ENCODE results near the gene NUP210L. TPM values are rescaled to one million over a fixed set of nuclear protein-coding genes. Genes with fewer than 3 reads are reported as not detected.
"Not testable (repeated sequence)": the region's sequence is repeated elsewhere in the genome, so short reads cannot be mapped to it uniquely, and the experiment has no call there.

Gene NUP210L
- total RNA-seq, 1 experiment from 2014 or later: 0.10 TPM

DNA sequence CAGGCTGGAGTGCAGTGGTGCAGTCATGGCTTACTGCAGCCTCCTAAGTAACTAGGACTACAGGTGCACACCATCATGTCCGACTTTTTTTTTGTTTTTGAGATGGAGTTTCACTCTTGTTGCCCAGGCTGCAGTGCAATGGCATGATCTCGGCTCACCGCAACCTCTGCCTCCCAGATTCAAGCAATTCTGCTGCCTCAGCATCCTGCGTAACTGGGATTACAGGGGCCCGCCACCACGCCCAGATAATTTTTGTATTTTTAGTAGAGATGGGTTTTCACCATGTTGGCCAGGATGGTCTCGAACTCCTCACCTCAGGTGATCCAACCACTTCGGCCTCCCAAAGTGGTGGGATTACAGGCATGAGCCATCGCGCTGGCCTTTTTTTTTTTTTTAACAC lies 158.0 kb downstream of the NUP210L start:
- H3K27me3 ChIP-seq (ENCODE audit: insufficient read depth, low read length); intact Hi-C loops (cut with micrococcal nuclease); H2AFZ ChIP-seq (ENCODE audit: low read depth, low read length, poor library complexity, severe bottlenecking); CTCF ChIA-PET; DNase-seq (ENCODE audit: low read depth, low spot score); H3K9me2 ChIP-seq (ENCODE audit: insufficient read depth); H3K4me2 ChIP-seq (ENCODE audit: low read length); ATAC-seq; H3K9ac ChIP-seq (ENCODE audit: low read length); H3K9me3 ChIP-seq (ENCODE audit: control insufficient read depth in 1 of 2, insufficient read depth in 1 of 2, low read depth in 1 of 2, low read length in 2 of 2); BruUV-seq (replicated peaks); RAD21 ChIA-PET (ENCODE audit: low non-redundant PET in 1 of 2, low total read pairs in 2 of 2, uncharacterized antibody in 2 of 2, unreplicated experiment in 2 of 2); H3K27ac ChIP-seq (ENCODE audit: low read depth, low read length); H3K4me3 ChIP-seq (replicated peaks in 1 of 2; ENCODE audit: low read depth in 1 of 2, low read length in 2 of 2): not testable (repeated sequence)
- Histone ChIP-seq H4K20me1 (ENCODE audit: insufficient read depth) (peaks cover 11% of the 10 kb centered on the region; the same call in 1 of the 2 replicates), H3K36me3 (ENCODE audit: control insufficient read depth in 1 of 2, insufficient read depth in 2 of 2, low read length in 2 of 2) (peaks cover 11 to 22% of the 10 kb centered on the region in 2 experiments), H3K79me2 (ENCODE audit: insufficient read depth, low read length) (peaks cover 10% of the 10 kb centered on the region), H3K4me1 (ENCODE audit: control insufficient read depth in 1 of 2, insufficient read depth in 2 of 2, low read length in 2 of 2) (peaks cover 5 to 22% of the 10 kb centered on the region in 2 experiments)
- POLR2A ChIA-PET: interaction anchor here (0.7 kb wide), 1 partner anchor 10 kb away, joined by 3 read pairs; no protein-coding TSS in a partner anchor

DNA sequence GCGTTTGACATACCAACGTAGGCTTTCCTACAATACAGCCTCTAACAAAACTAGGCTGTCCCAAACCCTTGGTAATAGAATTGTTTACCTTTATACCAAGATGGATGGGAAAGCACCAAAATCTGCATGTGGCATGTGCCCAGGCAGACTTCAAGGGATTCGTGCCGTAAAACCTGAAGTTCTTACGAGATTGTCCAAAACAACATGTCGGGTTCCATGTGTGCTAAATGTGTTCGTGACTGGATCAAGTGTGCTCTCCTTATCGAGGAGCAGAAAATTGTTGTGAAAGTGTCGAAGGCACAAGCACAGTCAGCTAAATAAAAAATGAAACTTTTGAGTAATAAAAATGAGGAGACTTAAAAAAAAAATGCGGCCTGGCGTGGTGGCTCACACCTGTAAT lies 159.2 kb downstream of the NUP210L start:
- no peak for ATAC-seq
- H3K4me1 ChIP-seq (ENCODE audit: control insufficient read depth in 1 of 2, insufficient read depth in 2 of 2, low read length in 2 of 2): peaks cover 0 to 15% of the 10 kb centered on the region in 2 experiments; a peak in 3 of 4 replicates
- H3K9me2 ChIP-seq (ENCODE audit: insufficient read depth): no peaks in the 10 kb centered on the region
- RAD21 ChIA-PET (ENCODE audit: low non-redundant PET in 1 of 2, low total read pairs in 2 of 2, uncharacterized antibody in 2 of 2, unreplicated experiment in 2 of 2): no interaction called here
- no peak for DNase-seq (ENCODE audit: low read depth, low spot score)
- POLR2A ChIA-PET: interaction anchor here (1.0 kb wide), 1 partner anchor 29 kb away, joined by 3 read pairs; no protein-coding TSS in a partner anchor
- no peak overlapping the region for H3K4me3 ChIP-seq (replicated peaks in 1 of 2; ENCODE audit: low read depth in 1 of 2, low read length in 2 of 2)
- H3K9ac ChIP-seq (ENCODE audit: low read length): no peak overlapping the region
- peaks cover 15 to 31% of the 10 kb centered on the region in 2 experiments for H3K36me3 ChIP-seq (ENCODE audit: control insufficient read depth in 1 of 2, insufficient read depth in 2 of 2, low read length in 2 of 2)
- H3K4me2 ChIP-seq (ENCODE audit: low read length): no peak overlapping the region
- no TSS peak for BruUV-seq (replicated peaks)
- H2AFZ ChIP-seq (ENCODE audit: low read depth, low read length, poor library complexity, severe bottlenecking): no peak overlapping the region
- peaks cover 11% of the 10 kb centered on the region; the same call in 1 of the 2 replicates for H4K20me1 ChIP-seq (ENCODE audit: insufficient read depth)
- CTCF ChIA-PET: no interaction called here
- TF ChIP-seq POLR2A (IDR thresholded peaks at IDR 0.05; ENCODE audit: borderline replicate concordance, extremely low read depth, insufficient read depth, insufficient read length): no peak
- TF ChIP-seq, protein P1, sequence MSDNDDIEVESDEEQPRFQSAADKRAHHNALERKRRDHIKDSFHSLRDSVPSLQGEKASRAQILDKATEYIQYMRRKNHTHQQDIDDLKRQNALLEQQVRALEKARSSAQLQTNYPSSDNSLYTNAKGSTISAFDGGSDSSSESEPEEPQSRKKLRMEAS (IDR thresholded peaks at IDR 0.05): no peak
- TF ChIP-seq YY1 (IDR thresholded peaks at IDR 0.05; ENCODE audit: extremely low read depth, insufficient replicate concordance, low read depth, low read length): no peak
- TF ChIP-seq EZH2phosphoT487 (IDR thresholded peaks at IDR 0.05; ENCODE audit: borderline replicate concordance): no peak
- TF ChIP-seq FOSL1 (IDR thresholded peaks at IDR 0.05; ENCODE audit: low read depth): no peak
- TF ChIP-seq CEBPB (IDR thresholded peaks at IDR 0.05; ENCODE audit: low read depth): no peak
- no peak for TF ChIP-seq ZNF274 (IDR thresholded peaks at IDR 0.05; ENCODE audit: low read depth, low read length)
- no peak for TF ChIP-seq ELF1 (IDR thresholded peaks at IDR 0.05; ENCODE audit: borderline replicate concordance, low read depth)
- no peak for TF ChIP-seq TCF7L2 (IDR thresholded peaks at IDR 0.05; ENCODE audit: borderline replicate concordance, extremely low read depth, insufficient read depth, insufficient read length)
- no peak for TF ChIP-seq ZFX (IDR thresholded peaks at IDR 0.05)
- TF ChIP-seq CBX3 (IDR thresholded peaks at IDR 0.05; ENCODE audit: low read depth): no peak
- H3K9me3 ChIP-seq (ENCODE audit: control insufficient read depth in 1 of 2, insufficient read depth in 1 of 2, low read depth in 1 of 2, low read length in 2 of 2): no peaks in the 10 kb centered on the region
- intact Hi-C loops (cut with micrococcal nuclease): no loop called here
- H3K79me2 ChIP-seq (ENCODE audit: insufficient read depth, low read length): peaks cover 23% of the 10 kb centered on the region
- H3K27ac ChIP-seq (ENCODE audit: low read depth, low read length): no peak overlapping the region
- no peaks in the 10 kb centered on the region for H3K27me3 ChIP-seq (ENCODE audit: insufficient read depth, low read length)
